SK-N-SH treated with all-trans-retinoic acid at 6 μM for 48 hours (cell line): ENCODE results near the gene FAM227B.

Experiments used
- ATAC-seq: fragments of 200-7000 bp; cut with Tn5 transposase; 3 replicates; pipeline ENCODE4 v1.9.1; 2020; ENCODE audit warnings: mild to moderate bottlenecking, moderate library complexity
- BACH2 ChIP-seq: fragments of 250-450 bp; sonication (Bioruptor Pico); IDR thresholded peaks from 2 replicates; pipeline ENCODE4 v1.9.0; 2021; ENCODE audit warnings: mild to moderate bottlenecking, borderline replicate concordance
- CSDC2 ChIP-seq: fragments of 250-450 bp; sonication (Bioruptor Pico); IDR thresholded peaks from 2 replicates; pipeline ENCODE4 v1.5.0; 2020; ENCODE audit warnings: mild to moderate bottlenecking, moderate library complexity
- CSRNP3 ChIP-seq: fragments of 250-450 bp; sonication (Bioruptor Pico); IDR thresholded peaks from 2 replicates; pipeline ENCODE4 v1.5.1; 2021; ENCODE audit warnings: mild to moderate bottlenecking, moderate library complexity
- ISL1 ChIP-seq: fragments of 250-450 bp; sonication (Bioruptor Pico); IDR thresholded peaks from 2 replicates; pipeline ENCODE4 v2.1.2; 2022; ENCODE audit warnings: mild to moderate bottlenecking, moderate library complexity
- OSR1 ChIP-seq: fragments of 250-450 bp; sonication (Bioruptor Pico); IDR thresholded peaks from 2 replicates; pipeline ENCODE4 v1.8.0; 2022; ENCODE audit warnings: moderate library complexity, mild to moderate bottlenecking, inconsistent platforms
- POU6F1 ChIP-seq: fragments of 250-450 bp; sonication (Bioruptor Pico); IDR thresholded peaks from 2 replicates; pipeline ENCODE4 v1.8.0; 2021; ENCODE audit warnings: low read depth, mild to moderate bottlenecking, moderate library complexity, borderline replicate concordance
- PPARA ChIP-seq: fragments of 250-450 bp; sonication (Bioruptor Pico); IDR thresholded peaks from 2 replicates; pipeline ENCODE4 v1.5.0; 2020; ENCODE audit warnings: mild to moderate bottlenecking, borderline replicate concordance
- RARB ChIP-seq: fragments of 250-450 bp; sonication (Bioruptor Pico); IDR thresholded peaks from 2 replicates; pipeline ENCODE4 v1.8.0; 2021; ENCODE audit warnings: mild to moderate bottlenecking, moderate library complexity
- TCF4 ChIP-seq: fragments of 250-450 bp; sonication (Bioruptor Pico); IDR thresholded peaks from 2 replicates; pipeline ENCODE4 v1.8.0; 2021; ENCODE audit warnings: mild to moderate bottlenecking, moderate library complexity, borderline replicate concordance
- TSHZ2 ChIP-seq: fragments of 250-450 bp; sonication (Bioruptor Pico); IDR thresholded peaks from 2 replicates; pipeline ENCODE4 v1.5.0; 2020; ENCODE audit warnings: mild to moderate bottlenecking, moderate library complexity
- ZC3H10 ChIP-seq: fragments of 250-450 bp; sonication (Bioruptor Pico); IDR thresholded peaks from 2 replicates; pipeline ENCODE4 v1.5.1; 2021; ENCODE audit warnings: mild to moderate bottlenecking, moderate library complexity
- ZFP30 ChIP-seq: fragments of 450-650 bp; formaldehyde crosslinking; IDR thresholded peaks from 2 replicates; pipeline ENCODE4 v1.5.0; 2022; ENCODE audit warnings: mild to moderate bottlenecking, moderate library complexity
- ZNF565 ChIP-seq: fragments of 450-650 bp; formaldehyde crosslinking; conservative IDR thresholded peaks from 2 replicates; pipeline ENCODE4 v1.5.0; 2020; ENCODE audit warnings: low read depth, mild to moderate bottlenecking, moderate library complexity
- ZNF70 ChIP-seq: fragments of 450-650 bp; formaldehyde crosslinking; IDR thresholded peaks from 2 replicates; pipeline ENCODE4 v1.5.0; 2020; ENCODE audit warnings: mild to moderate bottlenecking, moderate library complexity
- ZNF8 ChIP-seq: fragments of 450-650 bp; formaldehyde crosslinking; IDR thresholded peaks from 2 replicates; pipeline ENCODE4 v1.5.0; 2020; ENCODE audit warnings: mild to moderate bottlenecking, moderate library complexity
- TF ChIP-seq, protein P1 (sequence below): fragments of 250-450 bp; sonication (Bioruptor Pico); IDR thresholded peaks from 2 replicates; pipeline ENCODE4 v1.5.1; 2020; ENCODE audit warnings: low read depth, mild to moderate bottlenecking, moderate library complexity

FAM227B gene

DNA sequence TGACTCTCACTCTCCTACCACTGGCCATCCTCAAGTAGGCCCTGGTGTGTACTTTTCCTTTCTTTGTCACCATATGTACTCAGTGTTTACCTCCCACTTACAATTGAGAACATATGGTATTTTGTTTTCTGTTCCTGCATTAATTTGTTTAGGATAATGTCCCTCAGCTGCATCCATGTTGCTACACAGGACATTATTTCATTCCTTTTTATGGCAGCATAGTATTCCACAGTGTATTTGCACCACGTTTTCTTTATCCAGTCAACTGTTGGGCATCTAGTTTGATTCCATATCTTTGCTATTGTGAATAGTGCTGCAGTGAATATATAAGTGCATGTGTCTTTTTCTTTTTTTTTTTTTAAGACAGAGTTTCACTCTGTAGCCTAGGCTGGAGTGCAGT is 324.4 kb downstream of the FAM227B start (continued):
- no peak for TF ChIP-seq POU6F1
- no peak for TF ChIP-seq CSDC2 (CRISPR knock-in tag)

DNA sequence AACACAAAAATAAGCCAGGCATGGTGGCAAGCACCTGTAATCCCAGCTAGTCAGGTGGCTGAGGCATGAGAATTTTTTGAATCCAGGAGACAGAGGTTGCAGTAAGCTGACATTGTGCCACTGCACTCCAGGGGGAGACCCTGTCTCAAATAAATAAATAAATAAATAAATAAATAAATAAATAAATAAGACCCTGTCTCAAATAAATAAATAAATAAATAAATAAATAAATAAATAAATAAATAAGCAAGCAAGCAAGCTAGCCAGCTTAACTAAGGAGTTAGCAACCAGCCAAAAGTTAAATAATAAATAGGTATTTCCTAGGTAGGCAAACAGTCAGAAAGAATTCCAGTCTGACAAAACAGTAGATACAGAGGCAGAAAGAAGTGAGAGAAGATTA is 326.7 kb downstream of the FAM227B start:
- ATAC-seq = no peak
- TF ChIP-seq ZNF70 (CRISPR knock-in tag) (no peak), OSR1 (CRISPR knock-in tag) (no peak), ZC3H10 (CRISPR knock-in tag) (no peak), CSDC2 (CRISPR knock-in tag) (no peak), ISL1 (CRISPR knock-in tag) (no peak)
- TF ChIP-seq, all 23 proteins: peak for 0

DNA sequence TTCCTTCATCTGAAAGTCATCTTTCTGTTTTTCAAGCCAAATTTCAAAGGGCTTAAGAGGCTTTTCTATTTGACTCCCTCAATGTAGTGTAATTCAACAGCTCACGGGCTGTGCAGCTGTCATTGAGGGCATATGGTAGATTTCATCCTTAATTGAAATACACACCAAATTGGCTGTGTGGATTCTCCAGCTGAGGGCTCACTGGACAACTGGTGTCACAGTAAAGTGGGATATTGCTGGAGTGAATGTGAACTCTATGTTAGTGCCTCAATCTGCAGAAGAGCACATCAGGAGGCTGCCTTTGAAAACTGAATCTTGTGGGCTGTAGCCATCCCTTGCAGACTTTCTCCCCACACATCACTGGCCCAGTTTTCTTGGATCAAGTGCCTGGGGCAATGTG is 330.4 kb downstream of the FAM227B start:
- peak; percentile 95 for ATAC-seq
- peak; percentile 61; the same call in 1 of the 2 replicates for TF ChIP-seq TCF4
- TF ChIP-seq OSR1 (CRISPR knock-in tag) = no peak

DNA sequence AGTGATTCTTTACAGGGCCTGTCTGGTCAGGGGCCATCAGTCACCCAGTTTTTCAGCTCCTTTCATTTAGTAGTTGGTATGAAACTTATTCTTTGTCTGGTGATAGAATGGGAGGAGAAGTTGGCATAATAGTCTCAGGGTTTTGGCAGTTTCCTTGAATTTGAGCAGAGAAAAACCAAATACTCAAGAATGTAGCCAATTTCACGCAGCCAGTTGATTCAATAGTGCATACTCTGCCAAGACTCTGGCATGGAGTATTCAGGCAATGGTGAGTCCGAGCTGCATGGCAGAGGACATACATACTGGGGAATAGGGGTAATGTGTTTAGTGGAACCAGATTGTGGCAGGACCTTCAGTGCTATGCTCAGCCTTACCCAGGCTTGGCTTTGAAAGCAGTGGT is 332.2 kb downstream of the FAM227B start:
- no peak for ATAC-seq
- TF ChIP-seq ISL1 (CRISPR knock-in tag) (no peak), TSHZ2 (CRISPR knock-in tag) (no peak), ZNF565 (CRISPR knock-in tag) (no peak), ZFP30 (CRISPR knock-in tag) (no peak), POU6F1 (no peak), RARB (no peak)
- TF ChIP-seq, protein P1, sequence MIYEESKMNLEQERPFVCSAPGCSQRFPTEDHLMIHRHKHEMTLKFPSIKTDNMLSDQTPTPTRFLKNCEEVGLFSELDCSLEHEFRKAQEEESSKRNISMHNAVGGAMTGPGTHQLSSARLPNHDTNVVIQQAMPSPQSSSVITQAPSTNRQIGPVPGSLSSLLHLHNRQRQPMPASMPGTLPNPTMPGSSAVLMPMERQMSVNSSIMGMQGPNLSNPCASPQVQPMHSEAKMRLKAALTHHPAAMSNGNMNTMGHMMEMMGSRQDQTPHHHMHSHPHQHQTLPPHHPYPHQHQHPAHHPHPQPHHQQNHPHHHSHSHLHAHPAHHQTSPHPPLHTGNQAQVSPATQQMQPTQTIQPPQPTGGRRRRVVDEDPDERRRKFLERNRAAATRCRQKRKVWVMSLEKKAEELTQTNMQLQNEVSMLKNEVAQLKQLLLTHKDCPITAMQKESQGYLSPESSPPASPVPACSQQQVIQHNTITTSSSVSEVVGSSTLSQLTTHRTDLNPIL (CRISPR knock-in tag) = no peak

DNA sequence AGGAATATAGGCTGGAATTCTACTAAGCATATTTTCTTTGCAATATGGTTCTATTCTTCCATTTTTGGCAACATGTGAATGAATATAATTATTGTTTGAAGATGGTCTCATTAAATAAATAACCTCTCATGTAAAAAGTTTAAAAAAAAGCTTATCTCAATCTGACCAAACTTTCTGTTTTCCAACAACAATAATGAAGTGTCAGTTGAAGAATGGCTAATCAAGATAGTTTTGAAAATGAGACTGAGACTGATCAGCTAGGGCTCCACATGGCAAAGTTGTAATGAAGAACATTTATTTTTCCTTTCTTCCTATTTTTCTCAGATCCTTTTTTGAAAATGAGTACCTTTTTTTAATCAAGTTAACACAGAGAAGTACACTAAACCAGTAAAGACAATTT is 333.1 kb downstream of the FAM227B start:
- TF ChIP-seq ZNF8 (CRISPR knock-in tag) (no peak), CSDC2 (CRISPR knock-in tag) (no peak), BACH2 (CRISPR knock-in tag) (no peak), CSRNP3 (CRISPR knock-in tag) (no peak), PPARA (no peak), TSHZ2 (CRISPR knock-in tag) (no peak), OSR1 (CRISPR knock-in tag) (no peak), ZFP30 (CRISPR knock-in tag) (no peak)
- TF ChIP-seq, protein P1 (CRISPR knock-in tag) = no peak
- no peak for ATAC-seq
